Liver (tissue), 9 donors: ENCODE measurements around the gene FGB. TPM values are rescaled to one million over a fixed set of nuclear protein-coding genes. Genes with fewer than 3 reads are reported as not detected.

ENCODE experiments used
- DNase-seq: peaks from one replicate; pipeline ENCODE4 v3.0.0-alpha.2; 2017; ENCODE audit warnings: low spot score
- H3K27ac ChIP-seq, 2 donors: one replicate each; pipeline ENCODE4 v1.7.0; 2013; ENCODE audit warnings: inconsistent platforms in 2 of 2, low read length in 2 of 2, control low read depth in 1 of 2, low read depth in 1 of 2, mild to moderate bottlenecking in 1 of 2
- H3K27me3 ChIP-seq, 4 donors: one replicate each; pipeline versions ENCODE4 v1.6.1 to v1.7.0; 2013; ENCODE audit warnings: low read length in 3 of 4, inconsistent platforms in 1 of 4, mild to moderate bottlenecking in 1 of 4, moderate library complexity in 1 of 4; ENCODE audit not compliant: control insufficient read depth in 4 of 4, insufficient read depth in 4 of 4
- H3K36me3 ChIP-seq, 4 donors: one replicate each; pipeline versions ENCODE4 v1.6.1 to v1.7.0; 2013; ENCODE audit warnings: low read length in 3 of 4, mild to moderate bottlenecking in 3 of 4, low read depth in 1 of 4, moderate library complexity in 1 of 4; ENCODE audit not compliant: control insufficient read depth in 4 of 4, insufficient read depth in 3 of 4
- H3K4me1 ChIP-seq, 4 donors: one replicate each; pipeline versions ENCODE4 v1.6.1 to v1.7.0; 2013; ENCODE audit warnings: low read length in 3 of 4, mild to moderate bottlenecking in 3 of 4, moderate library complexity in 1 of 4; ENCODE audit not compliant: control insufficient read depth in 4 of 4, insufficient read depth in 4 of 4
- H3K4me3 ChIP-seq, 3 donors: one replicate each; pipeline versions ENCODE4 v1.6.1 to v1.7.0; 2013; ENCODE audit warnings: low read length in 3 of 3, control low read depth in 1 of 3, low read depth in 1 of 3, mild to moderate bottlenecking in 1 of 3
- H3K9ac ChIP-seq, 2 donors: one replicate each; pipeline ENCODE4 v1.7.0; 2013; ENCODE audit warnings: low read length in 2 of 2, mild to moderate bottlenecking in 2 of 2, moderate library complexity in 2 of 2, control low read depth in 1 of 2, low read depth in 1 of 2
- H3K9me3 ChIP-seq, 4 donors: one replicate each; pipeline versions ENCODE4 v1.6.1 to v1.7.0; 2013; ENCODE audit warnings: low read length in 3 of 4; ENCODE audit not compliant: control insufficient read depth in 4 of 4
- ATF3 ChIP-seq: IDR thresholded peaks from 2 replicates; pipeline ENCODE4 v1.6.1; 2016; ENCODE audit warnings: antibody characterized with exemption
- CTCF ChIP-seq: fragments of 150-350 bp; IDR thresholded peaks from 2 replicates; pipeline ENCODE4 v1.5.1; 2017; ENCODE audit warnings: improper control_type of control experiment, low read depth, low read length; ENCODE audit not compliant: missing input control
- EGR1 ChIP-seq, 2 donors: IDR thresholded peaks; 2 replicates each; pipeline ENCODE4 v1.6.1; 2016 to 2018; ENCODE audit warnings: antibody characterized with exemption in 2 of 2, low read depth in 2 of 2
- GABPA ChIP-seq, 2 donors: IDR thresholded peaks in 1 of 2; conservative IDR thresholded peaks in 1 of 2; 2 replicates each; pipeline ENCODE4 v1.6.1; 2016; ENCODE audit warnings: antibody characterized with exemption in 2 of 2, mild to moderate bottlenecking in 1 of 2, moderate library complexity in 1 of 2
- HNF4A ChIP-seq, 2 donors: conservative IDR thresholded peaks; 2 replicates each; pipeline ENCODE4 v1.6.1; 2016; ENCODE audit warnings: antibody characterized with exemption in 2 of 2, mild to moderate bottlenecking in 2 of 2
- HNF4G ChIP-seq: IDR thresholded peaks from 2 replicates; pipeline ENCODE4 v1.6.1; 2016; ENCODE audit warnings: antibody characterized with exemption
- JUND ChIP-seq, 2 donors: IDR thresholded peaks; 2 replicates each; pipeline ENCODE4 v1.6.1; 2016; ENCODE audit warnings: antibody characterized with exemption in 2 of 2
- MAX ChIP-seq: IDR thresholded peaks from 2 replicates; pipeline ENCODE4 v1.6.1; 2016; ENCODE audit warnings: antibody characterized with exemption
- NR2F2 ChIP-seq: IDR thresholded peaks from 2 replicates; pipeline ENCODE4 v1.6.1; 2016; ENCODE audit warnings: antibody characterized with exemption
- RAD21 ChIP-seq, 2 donors: IDR thresholded peaks; 2 replicates each; pipeline ENCODE4 v1.6.1; 2016; ENCODE audit warnings: antibody characterized with exemption in 2 of 2, mild to moderate bottlenecking in 2 of 2
- RXRA ChIP-seq, 2 donors: IDR thresholded peaks; 2 replicates each; pipeline ENCODE4 v1.6.1; 2017 to 2018; ENCODE audit warnings: antibody characterized with exemption in 2 of 2, mild to moderate bottlenecking in 1 of 2
- SP1 ChIP-seq: IDR thresholded peaks from 2 replicates; pipeline ENCODE4 v1.6.1; 2018; ENCODE audit warnings: antibody characterized with exemption, mild to moderate bottlenecking
- TAF1 ChIP-seq: conservative IDR thresholded peaks from 2 replicates; pipeline ENCODE4 v1.6.1; 2016; ENCODE audit warnings: antibody characterized with exemption, mild to moderate bottlenecking
- YY1 ChIP-seq: IDR thresholded peaks from 2 replicates; pipeline ENCODE4 v1.6.1; 2016; ENCODE audit warnings: antibody characterized with exemption, mild to moderate bottlenecking
- ZBTB33 ChIP-seq: IDR thresholded peaks from 2 replicates; pipeline ENCODE4 v1.6.1; 2016; ENCODE audit warnings: antibody characterized with exemption
- WGBS: extraction: QIAGEN DNeasy Blood & Tissue Kit; methylation state at CpG from one replicate; pipeline ENCODE4 v1.1.7; 2013; 5-methylcytosine and 5-hydroxymethylcytosine counted together
- polyA plus RNA-seq, 2 donors: library from polyadenylated mRNA; stranded (reverse) in 1 of 2; unstranded in 1 of 2; fragments of 200-250 nt in 1 of 2; fragments of >200 nt in 1 of 2; fragmentation: Nextera tagmentation in 1 of 2; extraction: Ambion mirVana in 1 of 2; gene quantifications; one replicate each; pipeline versions ENCODE4 v1.2.1 to v1.2.3, GENCODE V29; 2013 to 2015
- total RNA-seq, 2 donors: library from RNA; depleted of rRNA; stranded (reverse); fragments of >200 nt; gene quantifications; one replicate each; pipeline ENCODE4 v1.2.3, GENCODE V29; 2014
- donor health status: healthy.
- donor health status: healthy.
- donor health status: healthy.
- donor health status: healthy.
- donor health status: healthy.

The FGB gene
- total and polyA plus RNA-seq, 4 donors, result 11,318 to 21,431 (median 15,382) TPM

GRCh38 chr4:154586296-154587033, 23.7 kb downstream of the FGB start:
- Histone ChIP-seq H3K9ac (peak overlapping the region; percentile 93 to 97), H3K4me1 (peaks cover 0 to 22% (median 7%) of the 10 kb centered on the region in 4 donors), H3K27ac (peak overlapping the region; percentile 14 to 37), H3K9me3 (no peaks in the 10 kb centered on the region), H3K27me3 (no peaks in the 10 kb centered on the region), H3K4me3 (peak overlapping the region; percentile 39 to 94 (median 65)), H3K36me3 (peaks cover 2 to 35% (median 29%) of the 10 kb centered on the region in 4 donors)
- WGBS, result 35% methylated on average over 13 of the region's 13 CpGs
- TF ChIP-seq NR2F2 (no peak), GABPA (IDR thresholded peaks at IDR 0.05 in 1 of 2, conservative IDR thresholded peaks at IDR 0.05 in 1 of 2) (peak in 1 of 2 donors; percentile 18), MAX (peak; percentile 69), JUND (IDR thresholded peaks at IDR 0.05) (peak in 1 of 2 donors; percentile 21), EGR1 (IDR thresholded peaks at IDR 0.05; ENCODE audit: low read depth in 2 of 2) (peak in 1 of 2 donors; percentile 14), HNF4G (no peak), RAD21 (IDR thresholded peaks at IDR 0.05) (no peak), SP1 (peak; percentile 17)
- DNase-seq, result no peak

GRCh38 chr4:154588198-154588597, 25.4 kb downstream of the FGB start:
- Histone ChIP-seq H3K27ac (peak overlapping the region; percentile 18 to 84), H3K27me3 (no peaks in the 10 kb centered on the region), H3K9ac (peak overlapping the region; percentile 93 to 97), H3K9me3 (no peaks in the 10 kb centered on the region), H3K36me3 (peaks cover 2 to 35% (median 29%) of the 10 kb centered on the region in 4 donors), H3K4me3 (peak overlapping the region; percentile 39 to 99 (median 94)), H3K4me1 (peaks cover 5 to 38% (median 21%) of the 10 kb centered on the region in 4 donors)
- no peak for DNase-seq
- 37% methylated on average over 2 of the region's 2 CpGs for WGBS
- peak; percentile 29 for TF ChIP-seq ATF3
- TF ChIP-seq TAF1, result peak; percentile 21
- TF ChIP-seq CTCF, result no peak
- peak in 1 of 2 donors; percentile 16 for TF ChIP-seq RXRA (IDR thresholded peaks at IDR 0.05)

GRCh38 chr4:154589296-154590197, 26.7 kb downstream of the FGB start:
- H3K36me3 ChIP-seq, result peaks cover 2 to 35% (median 29%) of the 10 kb centered on the region in 4 donors
- no peak for TF ChIP-seq ZBTB33
- no peak for TF ChIP-seq YY1
- TF ChIP-seq GABPA (IDR thresholded peaks at IDR 0.05 in 1 of 2, conservative IDR thresholded peaks at IDR 0.05 in 1 of 2), result no peak
- TF ChIP-seq HNF4A (conservative IDR thresholded peaks at IDR 0.05), result no peak
- no peak for TF ChIP-seq MAX
- TF ChIP-seq CTCF, result no peak
- no peak for DNase-seq
- no peaks in the 10 kb centered on the region for H3K9me3 ChIP-seq
- H3K9ac ChIP-seq, result peak overlapping the region; percentile 93 to 97
- peak overlapping the region; percentile 43 to 99 (median 94) for H3K4me3 ChIP-seq
- H3K27me3 ChIP-seq, result no peaks in the 10 kb centered on the region
- WGBS, result 35% methylated on average over 7 of the region's 7 CpGs
- peaks cover 5 to 51% (median 33%) of the 10 kb centered on the region in 4 donors for H3K4me1 ChIP-seq
- peak overlapping the region; percentile 62 to 84 for H3K27ac ChIP-seq
